C4-2B (cell line): ENCODE measurements around the gene LXN.

ENCODE experiments used
- H3K27ac ChIP-seq: fragments of 450-650 bp; 2 replicates; pipeline ENCODE4 v1.5.1; 2017
- CTCF ChIP-seq: fragments of 450-650 bp; conservative IDR thresholded peaks from 2 replicates; pipeline ENCODE4 v1.5.1; 2017; ENCODE audit warnings: mild to moderate bottlenecking
- ZFX ChIP-seq: fragments of 450-650 bp; IDR thresholded peaks from 2 replicates; pipeline ENCODE4 v1.6.1; 2017

The LXN gene

GRCh38 chr3:158651192-158651591 is 21.3 kb downstream of the LXN start:
- H3K27ac ChIP-seq: no peak overlapping the region
- TF ChIP-seq ZFX (no peak), CTCF (no peak)

- TF ChIP-seq CTCF: no peak
- no peak for TF ChIP-seq ZFX
- H3K27ac ChIP-seq: no peak overlapping the region
Observed at GRCh38 chr3:158649791-158650190, 22.7 kb downstream of the LXN start.

GRCh38 chr3:158644345-158644908 is 28.0 kb downstream of the LXN start, which contains the start of gene GFM1:
GFM1 (plus strand) TSS chr3:158644527; CDS start chr3:158644635, 108 bp downstream.
- TF ChIP-seq ZFX (peak; percentile 54; the same call in 1 of the 2 replicates), CTCF (peak; percentile 99)
- H3K27ac ChIP-seq: peak within 1 kb of the TSS; percentile 85

GRCh38 chr3:158642474-158643210 is 29.8 kb downstream of the LXN start:
- TF ChIP-seq ZFX (no peak), CTCF (0 out of 2 replicates have a peak, but pooled peaks have one; percentile 1)
- H3K27ac ChIP-seq: no peak overlapping the region

- no peak overlapping the region for H3K27ac ChIP-seq
Observed at GRCh38 chr3:158642005-158642404, 30.4 kb downstream of the LXN start.

GRCh38 chr3:158640646-158641045 is 31.8 kb downstream of the LXN start:
- no peak for TF ChIP-seq CTCF
- TF ChIP-seq ZFX: no peak
- H3K27ac ChIP-seq: no peak overlapping the region

More at GRCh38 chr3:158642005-158642404, 30.4 kb downstream of the LXN start:
- no peak for TF ChIP-seq CTCF
- TF ChIP-seq ZFX: no peak

GRCh38 chr3:158631981-158632380 is 40.5 kb downstream of the LXN start:
- TF ChIP-seq CTCF (no peak), ZFX (no peak)
- no peak overlapping the region for H3K27ac ChIP-seq
